Left hindlimb (tissue), 1 donor: ENCODE results near the gene FIZ1.
A peak's percentile ranks its signal among the peaks of the same experiment; 100 is the strongest.
"Not testable (repeated sequence)": the region's sequence is repeated elsewhere in the genome, so short reads cannot be mapped to it uniquely, and the experiment has no call there.

Experiments
- DNase-seq: peaks from one replicate; pipeline ENCODE4 v3.0.0-alpha.2; 2018

The FIZ1 gene

DNA sequence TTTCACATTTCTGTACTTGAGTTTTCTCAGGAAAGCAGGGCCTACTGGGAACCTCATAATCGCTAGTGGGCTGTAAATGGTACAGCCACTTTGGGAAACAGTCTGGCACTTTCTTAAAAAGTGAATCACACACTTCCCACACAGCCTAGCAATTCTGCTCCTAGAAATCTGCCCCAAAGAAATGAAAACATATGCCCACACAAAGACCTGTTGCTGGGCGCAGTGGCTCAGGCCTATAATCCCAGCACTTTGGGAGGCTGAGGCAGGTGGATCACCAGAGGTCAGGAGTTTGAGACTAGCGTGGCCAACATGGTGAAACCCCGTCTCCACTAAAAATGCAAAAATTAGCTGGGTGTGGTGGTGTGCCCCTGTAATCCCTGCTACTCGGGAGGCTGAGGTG is 29.8 kb downstream of the FIZ1 start:
- not testable (repeated sequence) for DNase-seq

DNA sequence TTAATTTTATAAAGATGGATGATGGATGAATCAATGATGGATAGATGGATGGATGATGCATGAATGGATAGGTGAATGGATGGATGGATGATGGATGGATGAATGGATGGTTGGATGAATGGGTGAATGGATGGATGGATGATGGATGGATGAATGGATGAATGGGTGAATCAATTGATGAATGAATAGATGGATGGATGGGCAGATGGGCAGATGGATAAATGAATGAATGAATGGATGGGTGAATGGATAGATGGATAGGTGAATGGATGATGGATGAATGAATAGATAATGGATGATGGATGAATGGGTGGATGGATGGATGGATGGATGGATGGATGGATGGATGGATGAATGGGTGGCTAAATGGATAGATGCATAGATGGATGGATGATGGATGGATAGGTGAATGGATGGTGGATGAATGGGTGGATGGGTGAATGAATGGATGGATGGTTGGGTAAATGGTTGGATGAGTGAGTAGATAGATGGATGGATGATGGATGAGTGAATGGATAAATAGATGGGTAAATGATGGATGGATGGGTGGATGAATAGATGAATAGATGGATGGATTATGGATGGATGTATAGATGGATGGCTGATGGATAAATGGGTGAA is 31.5 kb downstream of the FIZ1 start:
- DNase-seq: no peak

DNA sequence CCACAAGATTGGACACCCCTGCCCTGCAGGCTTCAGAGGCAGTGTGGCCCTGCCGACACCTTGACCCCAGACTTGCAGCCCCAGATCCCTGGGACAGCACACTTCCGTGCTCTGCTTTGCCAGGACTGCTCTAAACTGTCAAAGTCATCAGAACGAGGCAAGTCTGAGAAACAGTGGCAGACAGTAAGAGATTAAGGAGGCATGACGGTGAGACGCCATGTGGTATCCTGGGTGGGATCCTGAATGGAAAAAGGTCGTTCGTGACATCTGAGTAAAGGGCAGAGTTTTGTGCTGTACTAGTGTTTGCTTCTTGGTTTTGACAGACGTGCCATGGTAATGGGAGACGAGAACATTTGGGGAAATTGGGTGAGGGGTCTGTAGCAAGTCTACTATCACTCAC is 32.5 kb downstream of the FIZ1 start:
- no peak for DNase-seq

DNA sequence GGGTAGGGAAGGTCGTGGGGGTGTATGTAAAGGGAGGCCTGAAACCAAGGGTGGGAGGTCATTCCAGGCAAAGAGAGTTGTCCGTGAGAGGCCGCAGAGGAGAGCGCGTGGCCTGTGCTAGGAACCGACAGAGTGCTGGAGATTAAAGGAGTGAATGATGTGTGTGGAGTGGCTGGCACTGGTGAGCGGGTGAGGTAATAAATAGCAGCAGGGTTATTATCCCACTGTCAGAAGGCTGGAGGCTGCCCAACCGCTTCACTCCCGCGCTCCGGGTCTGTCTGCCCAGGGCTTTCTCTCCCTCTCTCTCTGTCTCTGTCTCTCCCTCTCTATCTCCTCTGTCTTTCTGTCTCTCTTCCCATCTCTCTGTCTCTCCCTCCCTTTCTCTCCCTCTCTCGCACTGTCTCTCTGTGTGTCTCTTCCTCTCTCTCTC is 36.0 kb downstream of the FIZ1 start:
- peak; percentile 54 for DNase-seq

DNA sequence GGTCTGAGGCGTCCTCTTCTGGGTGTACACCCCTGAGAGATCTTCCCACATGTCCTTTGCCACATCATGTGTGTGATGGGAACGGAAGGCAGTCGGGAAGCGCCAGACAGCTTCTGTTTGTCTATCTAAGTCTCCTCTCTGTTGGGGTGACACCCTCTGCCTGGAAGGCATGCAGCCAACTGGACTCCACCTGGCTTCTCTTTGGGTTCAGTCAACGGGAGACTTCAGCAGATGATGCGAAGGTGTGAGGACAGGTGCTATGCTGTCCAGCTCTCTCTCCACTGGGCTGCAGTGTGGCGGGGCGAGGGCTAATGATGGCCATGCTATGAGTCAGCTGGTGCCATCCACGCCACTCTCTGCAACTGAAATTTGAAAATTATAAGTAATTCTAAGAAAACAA is 39.6 kb downstream of the FIZ1 start:
- DNase-seq: no peak

DNA sequence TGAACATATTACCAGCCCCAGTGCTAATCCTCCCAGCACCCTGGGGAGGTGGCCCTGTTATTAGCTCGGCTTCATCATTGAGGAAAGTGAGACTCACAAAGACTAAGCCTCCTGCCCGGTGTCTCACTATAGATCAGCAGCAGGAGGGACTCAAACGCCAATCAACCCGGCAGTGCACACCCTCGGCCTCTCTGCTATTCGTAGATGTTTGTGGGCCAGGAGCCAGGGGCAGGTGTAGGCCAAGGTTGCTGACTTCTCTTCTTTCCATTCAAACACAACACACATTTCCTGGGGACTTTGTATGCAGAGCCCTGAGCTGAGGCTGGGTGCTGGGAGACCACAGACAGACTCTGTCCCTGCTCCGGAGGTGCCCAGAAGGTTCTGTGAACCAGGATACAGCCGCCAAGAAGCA is 44.6 kb downstream of the FIZ1 start:
- DNase-seq: no peak

DNA sequence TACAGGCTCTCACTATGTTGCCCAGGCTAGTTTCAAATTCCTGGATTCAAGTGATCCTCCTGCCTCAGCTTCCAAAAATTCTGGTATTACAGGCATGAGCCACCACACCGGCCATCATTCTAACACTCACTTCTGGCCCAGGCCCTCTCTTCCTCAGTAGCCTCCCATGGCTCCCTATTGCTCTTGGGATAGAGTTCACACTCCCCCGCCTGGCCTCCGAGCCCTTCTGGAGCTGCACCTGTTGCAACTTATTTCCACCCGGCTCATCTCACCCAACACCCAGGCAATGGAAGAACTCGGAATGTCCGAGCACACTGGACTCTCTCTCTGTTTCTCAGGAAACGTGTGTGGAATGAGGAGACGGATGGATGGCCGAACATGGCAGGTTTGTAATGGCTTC is 45.0 kb downstream of the FIZ1 start:
- DNase-seq: no peak

DNA sequence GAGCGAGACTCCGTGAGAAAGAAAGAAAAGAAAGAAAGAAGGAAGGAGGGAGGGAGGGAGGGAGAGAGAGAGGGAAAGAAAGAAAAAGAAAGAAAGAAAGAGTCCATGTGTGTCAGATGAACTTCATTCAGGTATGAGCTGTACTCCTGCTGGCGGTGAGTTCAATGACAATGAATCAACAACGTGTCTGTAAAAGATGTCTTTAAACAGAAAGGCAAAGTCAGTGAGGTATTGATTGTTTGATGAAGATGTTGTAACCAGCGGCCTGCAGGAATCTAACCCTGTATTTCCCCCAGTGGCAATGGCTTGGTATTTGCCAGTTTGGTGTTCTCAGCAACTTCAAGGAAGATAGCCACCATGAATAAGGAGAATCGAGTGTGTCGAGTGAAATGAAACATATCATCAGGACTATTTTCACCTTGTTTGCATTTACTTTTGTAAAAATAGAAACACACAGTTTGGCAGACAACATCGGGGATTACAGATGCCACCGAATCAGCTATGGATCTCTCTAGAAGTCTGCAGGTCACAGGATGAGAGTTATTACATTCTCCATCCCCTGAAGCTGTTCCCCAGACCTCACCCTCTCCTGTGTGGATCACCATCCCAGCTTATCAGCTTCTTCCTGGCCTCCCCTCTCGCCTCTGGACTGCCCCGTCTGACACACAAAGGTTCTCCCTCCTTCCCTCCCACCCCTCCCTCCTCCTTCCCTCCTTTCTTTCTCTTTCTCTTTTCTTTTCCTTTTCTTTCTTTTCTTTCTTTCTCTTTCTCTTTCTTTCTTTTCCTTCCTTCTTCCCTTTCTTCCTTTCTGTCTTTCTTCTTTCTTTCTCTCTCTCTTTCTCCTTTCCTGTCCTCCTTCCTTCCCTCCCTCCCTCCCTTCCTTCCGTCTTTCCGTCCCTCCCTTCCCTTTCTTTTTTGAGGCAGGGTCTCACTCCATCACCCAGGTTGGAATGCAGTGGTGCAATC is 45.8 kb downstream of the FIZ1 start:
- no peak for DNase-seq

DNA sequence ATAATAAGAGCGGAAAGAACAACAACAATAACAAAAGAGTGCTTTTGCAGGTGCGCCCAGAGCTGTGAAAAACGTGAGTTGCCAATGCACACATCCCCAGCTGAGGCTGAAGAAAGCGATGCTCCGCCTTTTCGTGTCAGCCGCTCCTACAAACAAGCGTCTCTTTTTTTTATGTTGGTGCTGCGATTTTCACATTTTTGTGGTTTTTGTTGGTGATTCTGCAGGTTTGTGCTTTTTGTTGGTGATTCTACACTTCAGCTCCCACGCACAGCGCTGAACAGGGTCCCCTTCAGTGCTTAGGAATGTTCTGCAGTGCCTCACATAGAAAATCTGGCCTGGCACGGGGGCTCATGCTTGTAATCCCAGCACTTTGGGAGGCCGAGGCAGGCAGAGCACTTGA is 46.7 kb downstream of the FIZ1 start:
- no peak for DNase-seq

DNA sequence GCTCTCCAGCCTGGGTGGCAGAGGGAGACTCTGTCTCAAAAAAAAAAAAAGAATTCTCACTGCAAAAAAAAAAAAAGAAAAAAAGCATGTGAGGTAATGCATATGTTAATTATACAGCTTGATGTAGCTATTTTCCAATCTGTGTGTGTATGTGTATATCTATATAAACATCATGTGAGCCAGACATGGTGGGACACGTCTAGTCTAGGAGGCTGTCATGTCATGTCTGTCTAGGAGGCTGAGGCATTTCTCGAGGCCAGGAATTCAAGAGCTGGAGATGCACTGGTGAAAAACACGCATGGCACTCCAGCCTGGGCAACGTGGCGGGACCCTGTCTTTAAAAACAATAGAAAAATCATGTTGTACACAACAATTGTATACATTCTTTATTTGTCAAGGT is 47.1 kb downstream of the FIZ1 start:
- DNase-seq: no peak

DNA sequence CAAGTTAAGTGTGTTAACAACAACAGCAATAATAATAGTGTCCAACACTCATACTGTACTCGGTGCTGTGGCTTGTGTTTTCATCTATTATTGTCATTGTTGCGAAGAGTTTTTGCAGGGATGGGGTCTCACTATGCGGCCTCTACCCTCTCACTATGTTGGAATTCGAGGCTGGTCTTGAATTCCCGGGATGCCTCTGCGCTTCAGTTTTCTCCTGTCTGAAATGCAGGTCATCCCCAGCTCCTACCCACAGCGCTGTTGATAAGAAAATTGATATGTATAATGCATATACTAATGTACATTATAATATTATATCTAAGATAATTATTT is 49.0 kb downstream of the FIZ1 start:
- DNase-seq: no peak

DNA sequence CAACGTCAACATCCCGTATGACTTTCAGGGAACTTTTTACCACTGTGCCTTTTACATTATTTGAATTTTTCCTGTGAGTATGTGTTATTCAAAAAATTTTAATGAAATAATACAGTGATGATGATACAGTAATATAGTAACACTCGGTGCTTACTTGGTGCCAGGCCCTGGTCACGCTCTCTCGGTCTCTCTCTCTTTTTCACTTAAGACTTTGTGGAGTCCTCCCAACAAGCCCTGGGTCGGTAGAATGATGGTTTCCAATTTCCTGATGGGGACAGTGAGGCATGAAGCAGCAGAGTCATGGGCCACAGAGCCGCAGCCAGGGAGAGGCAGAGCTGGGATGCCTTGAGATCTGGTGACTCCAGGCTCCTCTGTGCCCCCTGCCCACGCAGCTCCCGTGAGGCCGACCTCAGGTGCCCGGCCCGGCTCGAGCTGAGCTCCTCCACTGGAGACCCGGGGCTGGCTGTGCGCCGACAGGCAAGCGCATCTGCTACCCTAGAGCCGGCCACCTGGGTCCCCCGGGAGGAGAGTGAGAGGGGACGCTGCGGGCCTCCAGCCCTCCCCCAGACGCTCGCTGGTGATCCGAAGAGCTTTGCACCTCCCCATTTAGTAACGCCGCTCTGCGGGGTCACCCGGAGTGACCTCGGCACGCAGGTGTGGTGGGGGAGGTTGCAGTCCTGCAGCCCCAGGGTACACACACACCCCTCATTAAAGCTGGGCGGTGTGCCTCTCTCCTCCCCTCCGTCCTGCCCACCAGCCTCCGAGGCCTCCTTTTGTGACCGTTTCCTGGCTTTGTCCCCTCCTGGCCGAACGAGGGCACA is 49.6 kb downstream of the FIZ1 start:
- no peak for DNase-seq

DNA sequence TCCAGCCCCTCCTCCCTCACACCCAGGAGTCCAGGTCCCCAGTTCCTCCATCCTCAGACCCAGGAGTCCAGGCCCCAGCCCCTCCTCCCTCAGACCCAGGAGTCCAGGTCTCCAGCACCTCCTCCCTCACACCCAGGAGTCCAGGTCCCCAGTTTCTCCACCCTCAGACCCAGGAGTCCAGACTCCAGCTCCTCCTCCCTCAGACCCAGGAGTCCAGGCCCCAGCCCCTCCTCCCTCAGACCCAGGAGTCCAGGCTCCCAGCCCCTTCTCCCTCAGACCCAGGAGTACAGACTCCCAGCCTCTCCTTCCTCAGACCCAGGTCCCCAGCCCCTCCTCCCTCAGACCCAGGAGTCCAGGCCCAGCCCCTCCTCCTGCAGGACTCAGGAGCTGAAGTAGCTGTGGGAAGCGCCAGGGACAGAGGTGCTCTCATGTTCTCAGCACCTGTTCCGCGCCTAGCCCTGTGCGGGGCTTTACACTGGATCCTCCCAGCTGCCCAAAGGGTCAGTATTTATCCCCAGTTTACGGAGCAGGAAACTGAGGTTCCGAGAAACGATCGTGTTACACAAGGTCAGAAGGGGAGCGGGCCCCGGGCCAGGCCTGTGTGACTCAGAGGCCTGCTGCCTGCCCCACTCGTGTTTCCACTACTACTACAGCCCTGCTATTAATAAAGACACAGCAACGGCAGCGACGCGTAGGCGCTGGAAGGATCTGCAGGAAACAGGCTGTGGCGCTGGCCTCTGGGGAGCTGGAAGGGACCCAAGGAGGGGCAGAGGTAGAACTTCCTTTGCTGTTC is 52.3 kb downstream of the FIZ1 start:
- no peak for DNase-seq

DNA sequence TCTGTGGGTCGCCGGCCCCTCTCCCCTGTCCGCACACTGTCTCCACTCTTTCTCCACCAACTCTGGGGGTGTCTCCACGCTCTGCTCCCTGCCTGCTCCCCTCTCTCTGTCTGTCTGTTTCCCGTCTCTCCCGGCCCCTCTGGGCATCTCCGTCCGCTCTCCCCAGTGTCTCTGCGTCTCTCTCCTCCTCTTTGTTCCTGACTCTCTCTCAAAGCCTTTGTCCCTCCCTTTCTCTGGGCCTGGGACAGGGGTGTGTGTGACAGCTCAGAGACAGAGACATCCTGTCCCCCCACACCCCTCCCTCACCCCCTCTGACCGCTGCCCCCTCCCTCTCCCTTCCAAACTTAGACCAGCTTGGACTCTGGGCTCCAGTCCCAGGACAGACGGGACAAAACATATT is 53.3 kb downstream of the FIZ1 start:
- DNase-seq: no peak

DNA sequence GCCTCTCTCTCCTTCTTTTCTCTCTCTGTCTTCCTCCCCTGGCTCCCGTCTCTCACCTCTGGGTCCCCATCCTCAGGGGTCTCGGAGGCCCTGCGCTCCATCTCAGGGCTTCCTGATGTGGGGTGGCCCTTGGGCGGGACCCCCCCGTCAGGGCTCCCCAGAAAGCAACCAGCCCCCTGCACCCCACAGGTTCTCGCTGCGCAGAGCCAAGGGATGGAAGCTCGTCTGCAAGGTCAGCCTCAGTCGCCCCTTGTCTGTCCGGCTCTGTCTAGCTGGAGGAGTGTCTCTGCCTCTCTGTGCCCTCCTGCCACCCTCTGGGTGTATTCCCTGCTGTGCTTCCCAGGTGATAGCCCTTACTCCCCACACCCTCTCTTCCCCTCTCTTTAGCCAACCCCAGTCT is 53.9 kb downstream of the FIZ1 start, which contains the start of gene SBK3:
Gene SBK3 (minus strand): TSS at position 101 of the 400 bp plus-strand sequence. CDS start 0 bp downstream, at position 101.
- no peak for DNase-seq

DNA sequence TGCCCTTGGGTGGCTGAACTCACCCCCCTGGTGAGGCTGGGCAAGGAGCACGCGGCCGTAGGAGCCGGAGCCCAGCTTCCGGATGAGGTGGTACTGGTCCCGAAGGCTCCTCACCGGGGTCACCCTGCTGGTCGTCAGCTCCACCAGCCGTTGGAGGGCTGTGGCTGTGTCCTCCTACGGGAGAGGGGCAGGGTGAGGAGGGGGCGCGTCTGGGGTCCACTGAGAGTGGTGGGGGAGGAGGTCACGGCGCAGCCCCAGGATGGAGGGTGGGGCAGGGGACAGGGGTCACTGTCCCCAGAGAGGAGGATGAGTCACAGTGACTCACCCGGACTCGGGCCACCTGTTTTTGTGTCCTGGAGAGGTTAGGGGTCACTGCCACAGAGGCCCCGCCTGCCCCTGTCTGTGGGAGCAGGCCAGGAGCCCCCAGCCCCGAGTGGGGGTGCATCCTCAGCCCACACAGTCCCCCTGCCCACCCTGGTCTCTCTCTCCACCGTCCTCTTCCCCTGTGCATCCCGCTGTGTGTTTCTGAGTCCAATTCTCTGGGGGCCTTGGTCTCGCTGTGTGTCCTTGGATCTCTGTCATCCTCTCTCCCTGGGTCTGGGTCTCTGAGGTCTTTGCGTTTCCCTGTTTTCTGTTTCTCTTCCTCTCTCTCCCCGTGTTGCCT is 54.4 kb downstream of the FIZ1 start:
- DNase-seq: no peak

DNA sequence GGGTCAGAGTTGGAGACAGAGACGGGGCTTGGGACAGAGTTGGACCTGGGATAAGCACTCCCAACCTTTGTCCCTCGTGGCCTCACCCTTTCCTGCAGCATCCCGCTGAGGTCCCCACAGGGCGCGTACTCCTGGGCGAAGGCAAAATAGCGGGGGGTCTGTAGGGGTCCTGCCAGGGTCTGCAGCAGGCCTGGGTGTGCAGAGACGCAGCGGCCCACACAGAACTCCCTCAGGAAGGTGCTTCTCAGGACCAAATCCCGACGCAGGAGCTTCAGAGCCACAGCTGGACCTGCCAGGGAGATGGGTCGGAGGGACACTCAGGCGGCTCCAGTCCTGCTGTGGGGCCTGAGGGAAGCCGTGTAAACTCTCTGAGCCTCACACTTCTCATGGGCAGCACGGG is 55.3 kb downstream of the FIZ1 start:
- DNase-seq: no peak

DNA sequence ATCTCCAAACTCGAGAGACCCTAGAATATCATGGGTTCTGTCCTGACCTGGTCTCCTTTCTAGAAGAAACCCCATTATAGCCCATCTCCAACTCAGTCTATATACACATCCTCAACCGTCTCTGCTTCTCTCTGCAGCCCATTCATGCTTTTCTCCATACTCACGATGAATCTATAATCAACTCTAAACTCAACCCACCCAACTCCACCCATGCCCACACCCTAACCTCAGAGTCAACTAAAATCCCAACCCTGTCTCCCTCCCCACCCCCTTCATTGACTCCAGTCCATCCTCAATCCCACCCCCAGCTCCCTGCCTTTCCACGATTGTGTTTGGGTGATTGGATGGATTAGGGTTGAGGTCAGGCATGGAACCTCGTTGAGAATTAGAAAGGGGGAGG is 55.8 kb downstream of the FIZ1 start:
- DNase-seq: no peak

DNA sequence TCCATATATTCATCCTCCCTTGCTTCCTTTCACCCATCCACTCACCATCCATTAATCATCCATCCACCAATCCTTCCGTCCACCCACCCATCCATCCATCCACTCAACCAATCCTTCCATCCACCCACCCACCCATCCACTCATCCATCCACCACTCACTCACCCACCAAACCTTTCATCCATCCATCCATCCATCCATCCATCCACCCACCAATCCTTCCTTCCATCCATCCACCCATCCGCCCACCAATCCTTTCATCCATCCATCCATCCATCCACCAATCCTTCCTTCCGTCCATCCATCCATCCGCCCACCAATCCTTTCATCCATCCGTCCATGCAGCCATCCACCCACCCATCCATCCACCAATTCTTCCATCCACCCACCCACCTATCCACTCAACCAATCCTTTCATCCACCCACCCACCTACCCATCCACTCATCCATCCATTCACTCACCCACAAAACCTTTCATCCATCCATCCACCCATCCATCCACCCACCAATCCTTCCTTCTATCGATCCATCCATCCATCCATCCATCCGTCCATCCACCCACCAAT is 56.9 kb downstream of the FIZ1 start:
- no peak for DNase-seq
